Activated naive CD4-positive, alpha-beta T cell treated with anti-CD3 and anti-CD28 coated beads, Interleukin-2, amount 50 U/mL, for 24 hours (primary cell): Measurements from ENCODE around the gene CYP2S1.
"Not testable (repeated sequence)": the region's sequence is repeated elsewhere in the genome, so short reads cannot be mapped to it uniquely, and the experiment has no call there.

Experiments
- H3K27ac Mint-ChIP-seq: one replicate; pipeline ENCODE4 v1.8.0; 2021; ENCODE audit warnings: mild to moderate bottlenecking, mixed read lengths
- H3K27me3 Mint-ChIP-seq: one replicate; pipeline ENCODE4 v1.8.0; 2021; ENCODE audit warnings: mixed read lengths
- H3K36me3 Mint-ChIP-seq: one replicate; pipeline ENCODE4 v1.8.0; 2021; ENCODE audit warnings: mixed read lengths
- H3K4me1 Mint-ChIP-seq: one replicate; pipeline ENCODE4 v1.8.0; 2021; ENCODE audit warnings: mixed read lengths
- H3K4me3 Mint-ChIP-seq: one replicate; pipeline ENCODE4 v1.8.0; 2021; ENCODE audit warnings: mild to moderate bottlenecking, mixed read lengths
- H3K9me3 Mint-ChIP-seq: one replicate; pipeline ENCODE4 v1.8.0; 2021; ENCODE audit warnings: mixed read lengths

The CYP2S1 gene

GRCh38 chr19:41186971-41187883 is 5.8 kb upstream of the CYP2S1 start:
- no peaks in the 10 kb centered on the region for H3K9me3 Mint-ChIP-seq
- no peaks in the 10 kb centered on the region for H3K36me3 Mint-ChIP-seq
- peaks cover 20% of the 10 kb centered on the region for H3K27me3 Mint-ChIP-seq
- no peak overlapping the region for H3K27ac Mint-ChIP-seq
- H3K4me1 Mint-ChIP-seq, result no peaks in the 10 kb centered on the region
- no peak overlapping the region for H3K4me3 Mint-ChIP-seq

GRCh38 chr19:41187884-41188279 is 5.1 kb upstream of the CYP2S1 start:
- Mint-ChIP-seq H3K9me3 (no peaks in the 10 kb centered on the region), H3K36me3 (no peaks in the 10 kb centered on the region), H3K4me1 (peaks cover 5% of the 10 kb centered on the region), H3K27me3 (peaks cover 27% of the 10 kb centered on the region), H3K27ac (no peak overlapping the region), H3K4me3 (no peak overlapping the region)

- H3K36me3 Mint-ChIP-seq, result no peaks in the 10 kb centered on the region
- peaks cover 14% of the 10 kb centered on the region for H3K4me1 Mint-ChIP-seq
- no peaks in the 10 kb centered on the region for H3K9me3 Mint-ChIP-seq
- H3K27ac Mint-ChIP-seq, result no peak overlapping the region
- no peak overlapping the region for H3K4me3 Mint-ChIP-seq
- H3K27me3 Mint-ChIP-seq, result peaks cover 33% of the 10 kb centered on the region
These were observed 3.5 kb upstream of the CYP2S1 start for GRCh38 chr19:41189425-41190065.

GRCh38 chr19:41193430-41194156 is 574 bp downstream of the CYP2S1 start:
- Mint-ChIP-seq H3K36me3 (no peaks in the 10 kb centered on the region), H3K27me3 (peaks cover 31% of the 10 kb centered on the region), H3K27ac (no peak overlapping the region), H3K4me1 (peaks cover 14% of the 10 kb centered on the region), H3K9me3 (no peaks in the 10 kb centered on the region), H3K4me3 (no peak overlapping the region)

GRCh38 chr19:41194157-41194552 is 1.1 kb downstream of the CYP2S1 start:
- H3K36me3 Mint-ChIP-seq, result no peaks in the 10 kb centered on the region
- H3K9me3 Mint-ChIP-seq, result no peaks in the 10 kb centered on the region
- peaks cover 14% of the 10 kb centered on the region for H3K4me1 Mint-ChIP-seq
- peaks cover 32% of the 10 kb centered on the region for H3K27me3 Mint-ChIP-seq
- no peak overlapping the region for H3K27ac Mint-ChIP-seq
- no peak overlapping the region for H3K4me3 Mint-ChIP-seq

- H3K9me3 Mint-ChIP-seq, result no peaks in the 10 kb centered on the region
- H3K27me3 Mint-ChIP-seq, result peaks cover 22% of the 10 kb centered on the region
- no peak overlapping the region for H3K27ac Mint-ChIP-seq
- H3K4me1 Mint-ChIP-seq, result peaks cover 14% of the 10 kb centered on the region
- H3K36me3 Mint-ChIP-seq, result no peaks in the 10 kb centered on the region
- H3K4me3 Mint-ChIP-seq, result no peak overlapping the region
These were observed 2.9 kb downstream of the CYP2S1 start for GRCh38 chr19:41195675-41196497.

GRCh38 chr19:41198559-41198958 is 5.5 kb downstream of the CYP2S1 start:
- H3K27me3 Mint-ChIP-seq, result peaks cover 7% of the 10 kb centered on the region
- H3K4me3 Mint-ChIP-seq, result no peak overlapping the region
- no peak overlapping the region for H3K27ac Mint-ChIP-seq
- no peaks in the 10 kb centered on the region for H3K9me3 Mint-ChIP-seq
- peaks cover 7% of the 10 kb centered on the region for H3K4me1 Mint-ChIP-seq
- no peaks in the 10 kb centered on the region for H3K36me3 Mint-ChIP-seq

GRCh38 chr19:41203371-41203770 is 10.4 kb downstream of the CYP2S1 start:
- no peak overlapping the region for H3K4me3 Mint-ChIP-seq
- H3K4me1 Mint-ChIP-seq, result peaks cover 6% of the 10 kb centered on the region
- no peaks in the 10 kb centered on the region for H3K9me3 Mint-ChIP-seq
- H3K36me3 Mint-ChIP-seq, result no peaks in the 10 kb centered on the region
- peak overlapping the region; percentile 17 for H3K27ac Mint-ChIP-seq
- H3K27me3 Mint-ChIP-seq, result peaks cover 1% of the 10 kb centered on the region

- not testable (repeated sequence) for H3K27me3 Mint-ChIP-seq, H3K36me3 Mint-ChIP-seq, H3K4me1 Mint-ChIP-seq, H3K9me3 Mint-ChIP-seq
- Mint-ChIP-seq H3K27ac (peak overlapping the region; percentile 74), H3K4me3 (peak overlapping the region; percentile 26)
These were observed 11.3 kb downstream of the CYP2S1 start for GRCh38 chr19:41204338-41204737.

- H3K9me3 Mint-ChIP-seq, result no peaks in the 10 kb centered on the region
- no peak overlapping the region for H3K4me3 Mint-ChIP-seq
- no peak overlapping the region for H3K27ac Mint-ChIP-seq
- H3K27me3 Mint-ChIP-seq, result no peaks in the 10 kb centered on the region
- H3K36me3 Mint-ChIP-seq, result no peaks in the 10 kb centered on the region
- peaks cover 6% of the 10 kb centered on the region for H3K4me1 Mint-ChIP-seq
These were observed 13.0 kb downstream of the CYP2S1 start for GRCh38 chr19:41205995-41206394.

GRCh38 chr19:41206456-41206855 is 13.4 kb downstream of the CYP2S1 start:
- Mint-ChIP-seq H3K9me3 (no peaks in the 10 kb centered on the region), H3K36me3 (no peaks in the 10 kb centered on the region), H3K4me3 (no peak overlapping the region), H3K27me3 (no peaks in the 10 kb centered on the region), H3K27ac (no peak overlapping the region), H3K4me1 (peaks cover 6% of the 10 kb centered on the region)

- Mint-ChIP-seq H3K4me3 (no peak overlapping the region), H3K27me3 (no peaks in the 10 kb centered on the region), H3K27ac (no peak overlapping the region), H3K9me3 (no peaks in the 10 kb centered on the region), H3K36me3 (no peaks in the 10 kb centered on the region), H3K4me1 (peaks cover 6% of the 10 kb centered on the region)
These were observed 14.1 kb downstream of the CYP2S1 start for GRCh38 chr19:41206926-41207750.

GRCh38 chr19:41214161-41214560 is 21.1 kb downstream of the CYP2S1 start:
- H3K9me3 Mint-ChIP-seq, result no peaks in the 10 kb centered on the region
- no peaks in the 10 kb centered on the region for H3K4me1 Mint-ChIP-seq
- H3K27ac Mint-ChIP-seq, result no peak overlapping the region
- H3K36me3 Mint-ChIP-seq, result no peaks in the 10 kb centered on the region
- no peak overlapping the region for H3K4me3 Mint-ChIP-seq
- peaks cover 5% of the 10 kb centered on the region for H3K27me3 Mint-ChIP-seq

GRCh38 chr19:41217741-41218140 is 24.7 kb downstream of the CYP2S1 start:
- no peaks in the 10 kb centered on the region for H3K9me3 Mint-ChIP-seq
- H3K36me3 Mint-ChIP-seq, result no peaks in the 10 kb centered on the region
- no peak overlapping the region for H3K4me3 Mint-ChIP-seq
- H3K4me1 Mint-ChIP-seq, result peaks cover 4% of the 10 kb centered on the region
- peaks cover 16% of the 10 kb centered on the region for H3K27me3 Mint-ChIP-seq
- no peak overlapping the region for H3K27ac Mint-ChIP-seq
